Measurements from ENCODE around the gene BIRC6.
"Not testable (repeated sequence)": the region's sequence is repeated elsewhere in the genome, so short reads cannot be mapped to it uniquely, and the experiment has no call there.

The BIRC6 gene

GRCh38 chr2:32355976-32356680, 695 bp upstream of the BIRC6 start:
- TF ChIP-seq CTCF (IDR thresholded peaks at IDR 0.05; ENCODE audit: borderline replicate concordance, insufficient read depth, low read depth, low read length) = no peak
- H3K4me3 ChIP-seq (ENCODE audit: low read depth, low read length) = peak overlapping the region; percentile 97

GRCh38 chr2:32357318-32358110, 691 bp downstream of the BIRC6 start:
- no peak for TF ChIP-seq CTCF (IDR thresholded peaks at IDR 0.05; ENCODE audit: borderline replicate concordance, insufficient read depth, low read depth, low read length)
- H3K4me3 ChIP-seq (ENCODE audit: low read depth, low read length) = peak overlapping the region; percentile 97

- H3K4me3 ChIP-seq (ENCODE audit: low read depth, low read length) = peak overlapping the region; percentile 97
- no peak for TF ChIP-seq CTCF (IDR thresholded peaks at IDR 0.05; ENCODE audit: borderline replicate concordance, insufficient read depth, low read depth, low read length)
Measured at GRCh38 chr2:32358111-32358482, 1.3 kb downstream of the BIRC6 start.

GRCh38 chr2:32360416-32360815, 3.6 kb downstream of the BIRC6 start:
- no peak overlapping the region for H3K4me3 ChIP-seq (ENCODE audit: low read depth, low read length)
- TF ChIP-seq CTCF (IDR thresholded peaks at IDR 0.05; ENCODE audit: borderline replicate concordance, insufficient read depth, low read depth, low read length) = no peak

- not testable (repeated sequence) for H3K4me3 ChIP-seq (ENCODE audit: low read depth, low read length)
Measured at GRCh38 chr2:32362997-32363396, 6.2 kb downstream of the BIRC6 start.

- no peak overlapping the region for H3K4me3 ChIP-seq (ENCODE audit: low read depth, low read length)
- TF ChIP-seq CTCF (IDR thresholded peaks at IDR 0.05; ENCODE audit: borderline replicate concordance, insufficient read depth, low read depth, low read length) = no peak
Measured at GRCh38 chr2:32363597-32363996, 6.8 kb downstream of the BIRC6 start.

GRCh38 chr2:32364290-32364689, 7.5 kb downstream of the BIRC6 start:
- not testable (repeated sequence) for H3K4me3 ChIP-seq (ENCODE audit: low read depth, low read length)

GRCh38 chr2:32365679-32366078, 8.9 kb downstream of the BIRC6 start:
- H3K4me3 ChIP-seq (ENCODE audit: low read depth, low read length) = not testable (repeated sequence)

Measured in GM12875 (cell line).